T47D (cell line): ENCODE results near the gene PRLH.
A peak's percentile ranks its signal among the peaks of the same experiment; 100 is the strongest.

Experiments
- DNase-seq, 2 experiments: peaks; one replicate each; pipeline versions ENCODE4 v3.0.0 to v3.0.0-alpha.2; 2011 to 2012; ENCODE audit warnings: low read depth in 1 of 2, low spot score in 1 of 2
- JUND ChIP-seq: IDR thresholded peaks from 2 replicates; pipeline ENCODE4 v1.6.1; 2012; ENCODE audit warnings: low read depth
- in situ Hi-C: cut with HindIII; loops from 2 replicates; pipeline ENCODE4 v1.10.0; 2016; ENCODE audit warnings: low sequenced_read_pairs, low pct_unique_long_range_greater_than_20kb

Gene PRLH

DNA sequence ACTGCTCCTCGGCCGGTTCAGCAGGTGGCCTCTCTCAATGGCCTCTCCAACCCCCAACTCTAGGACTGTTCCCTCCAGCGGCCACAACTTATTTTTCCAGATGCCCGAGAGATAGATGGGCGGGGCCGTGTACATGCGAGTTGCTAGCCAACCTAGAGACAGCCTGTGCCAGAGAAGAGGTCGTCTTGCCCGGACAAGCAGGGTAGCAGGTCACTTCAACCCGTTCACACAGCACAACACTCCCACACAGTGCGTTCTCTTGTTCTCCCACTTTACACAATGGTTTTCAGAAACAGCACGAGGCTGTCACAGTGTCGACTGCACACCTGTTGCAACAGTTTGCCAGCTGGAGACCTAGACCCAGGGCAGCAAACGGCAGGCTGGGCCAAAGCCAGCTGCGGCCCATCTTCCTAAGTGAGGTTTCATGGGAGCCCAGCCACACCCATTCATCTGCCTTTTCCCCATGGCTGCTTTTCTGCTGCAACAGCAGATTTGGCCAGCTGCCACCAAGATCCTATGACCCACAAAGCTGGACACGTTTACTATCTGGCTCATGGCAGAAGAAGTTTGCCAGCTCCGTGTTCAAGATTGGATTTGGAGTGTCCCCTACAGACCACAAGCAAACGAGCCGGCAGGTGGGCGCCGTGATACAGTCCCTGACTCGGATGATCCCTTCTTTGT lies 7.3 kb upstream of the PRLH start:
- in situ Hi-C loops, result no loop called here
- peak; percentile 84; the same call in 1 of the 2 replicates for TF ChIP-seq JUND
- DNase-seq, result peak in 1 of 2 experiments; percentile 98

DNA sequence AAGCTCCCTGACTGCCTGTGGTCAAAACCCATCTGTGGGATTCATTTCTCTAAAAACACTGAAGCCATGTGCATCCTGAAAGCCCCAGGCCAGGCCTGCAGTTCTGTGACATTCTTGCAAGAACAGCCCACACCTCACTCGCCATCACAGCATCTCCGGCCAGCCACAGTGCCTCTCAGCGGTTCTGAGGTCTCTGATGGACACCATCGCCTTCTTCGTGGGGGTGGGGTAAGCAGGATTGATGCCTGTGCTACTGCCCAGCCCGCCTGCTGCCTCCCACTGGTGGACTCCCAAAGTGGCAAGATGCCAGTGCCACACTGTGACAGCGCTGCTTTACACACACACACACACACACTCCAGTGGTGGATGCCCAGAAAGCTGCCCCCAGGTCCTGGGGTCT lies 5.2 kb upstream of the PRLH start:
- in situ Hi-C loops, result no loop called here
- no peak for DNase-seq
- TF ChIP-seq JUND, result no peak

DNA sequence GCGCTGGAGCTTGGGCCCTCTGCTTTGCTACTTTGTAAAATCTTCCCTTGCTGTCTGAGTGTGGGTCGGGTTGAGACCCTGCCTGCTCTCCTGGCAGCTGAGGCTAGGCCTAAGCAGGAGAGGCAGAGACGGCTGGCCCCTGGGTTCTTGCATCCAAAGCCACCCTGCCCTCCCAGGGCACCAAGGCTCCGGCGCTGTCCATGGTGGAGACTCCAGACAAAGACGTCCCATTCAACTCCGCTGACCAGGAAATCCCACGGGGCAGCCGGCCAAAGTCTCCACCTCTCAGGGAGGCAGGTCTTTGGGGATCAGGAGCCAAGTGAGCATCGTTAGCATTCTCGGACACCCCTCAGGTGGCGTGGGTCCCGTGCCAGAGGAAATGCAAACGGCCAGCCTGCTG lies 2.6 kb upstream of the PRLH start:
- no peak for TF ChIP-seq JUND
- in situ Hi-C loops, result no loop called here
- DNase-seq, result peak; percentile 57 to 88

DNA sequence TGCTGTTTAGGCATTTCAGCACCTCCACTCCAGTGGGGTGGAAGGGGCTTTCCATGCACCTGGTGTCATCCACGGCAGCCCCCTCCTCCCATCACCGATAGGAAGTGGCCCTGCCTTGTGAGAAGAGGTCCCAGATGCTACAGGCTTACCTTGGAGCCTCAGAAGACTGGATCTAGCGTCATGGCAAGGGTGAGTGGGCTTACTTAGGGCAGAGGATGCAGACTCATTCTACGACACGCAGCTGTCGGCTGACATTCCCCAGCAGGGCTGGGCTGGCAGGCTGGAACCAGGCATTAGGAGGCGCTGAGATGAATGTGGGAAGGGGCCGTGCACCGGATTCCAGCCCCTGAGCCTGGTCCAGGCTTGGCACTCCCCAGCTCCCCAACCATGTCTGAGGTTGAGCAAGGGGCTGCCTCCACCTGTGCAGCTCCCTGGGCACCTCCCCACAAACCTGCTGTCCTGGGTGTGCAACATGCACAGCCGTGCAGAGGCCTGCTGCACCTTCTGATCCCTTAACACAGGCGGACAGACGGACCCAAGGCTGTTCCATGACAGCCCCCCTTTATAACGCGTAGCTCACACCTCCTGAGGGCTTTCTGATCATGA lies 1.7 kb upstream of the PRLH start:
- no peak for DNase-seq
- in situ Hi-C loops, result no loop called here
- no peak for TF ChIP-seq JUND

DNA sequence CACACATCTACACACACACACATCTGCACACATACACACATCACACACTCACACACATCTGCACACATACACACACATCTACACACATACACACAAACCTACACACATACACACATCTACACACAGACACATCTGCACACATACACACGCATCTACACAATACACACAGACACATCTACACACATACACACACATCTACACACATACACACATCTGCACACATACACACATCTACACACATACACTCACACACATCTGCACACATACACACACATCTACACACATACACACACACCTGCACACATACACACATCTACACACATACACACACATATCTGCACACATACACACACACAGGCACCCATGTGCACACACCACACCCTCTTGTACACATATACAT lies 400 bp upstream of the PRLH start:
- in situ Hi-C loops, result no loop called here
- no peak for TF ChIP-seq JUND
- no peak for DNase-seq

DNA sequence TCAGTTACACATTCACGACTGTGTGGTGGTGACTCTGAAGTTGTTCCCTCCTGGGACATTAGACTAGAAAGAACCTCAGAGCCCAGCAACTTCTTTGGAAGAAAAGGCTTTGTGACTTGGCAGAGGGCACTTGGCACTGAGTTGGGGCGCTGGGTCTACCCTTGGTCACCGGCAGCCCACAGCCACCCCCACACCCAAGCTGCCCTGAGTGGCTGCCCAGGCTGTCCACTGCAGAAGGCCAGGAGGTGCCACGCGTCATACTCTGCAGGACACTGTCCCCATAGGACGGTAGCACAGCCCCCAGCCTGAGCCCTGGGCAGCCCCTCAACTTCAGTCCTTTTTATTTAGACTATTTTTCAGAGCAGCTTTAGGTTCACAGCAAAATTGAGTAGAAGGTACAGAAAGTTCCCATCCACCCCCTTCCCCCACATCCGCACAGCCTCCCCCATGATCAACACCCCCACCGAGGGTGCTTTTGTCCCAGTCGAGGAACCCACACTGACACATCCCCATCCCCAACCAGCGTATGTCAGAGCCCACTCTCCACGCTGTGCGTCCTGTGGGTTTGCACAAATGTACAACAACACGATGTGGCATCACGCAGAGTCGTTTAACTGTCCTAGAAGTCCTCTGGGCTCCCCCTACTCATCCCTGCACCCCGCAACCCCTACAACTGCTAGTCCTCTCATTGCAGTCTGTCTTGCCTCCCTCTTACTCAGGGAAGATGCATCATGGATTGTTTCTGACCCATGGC lies 1.1 kb downstream of the PRLH start:
- in situ Hi-C loops, result no loop called here
- DNase-seq, result no peak
- TF ChIP-seq JUND, result no peak

DNA sequence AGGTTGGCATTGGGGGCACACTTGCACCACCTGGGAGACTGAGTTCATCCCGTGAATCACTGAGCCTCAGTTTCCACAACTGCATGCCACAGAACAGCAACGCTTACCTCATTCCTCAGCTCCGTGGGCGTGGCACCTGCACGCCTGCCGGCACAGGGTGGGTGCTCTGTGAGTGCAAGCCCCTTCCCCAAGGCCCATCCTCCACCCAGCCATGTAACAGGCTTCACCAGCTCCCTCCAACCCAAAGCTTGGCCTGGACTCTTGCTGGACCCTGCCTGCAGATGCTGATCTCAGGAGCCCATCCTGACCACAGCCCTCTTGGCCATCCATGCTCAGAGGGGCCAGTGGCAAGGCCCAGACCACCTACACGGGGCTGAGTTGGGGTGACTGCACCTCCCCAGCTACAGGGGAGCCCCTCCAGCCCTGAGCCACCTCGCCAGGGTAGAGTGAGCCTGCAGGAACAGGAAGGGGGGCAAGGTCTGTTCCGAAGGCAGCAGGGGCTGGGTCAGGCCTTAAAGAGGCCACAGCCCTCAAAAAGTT lies 1.8 kb downstream of the PRLH start:
- no peak for TF ChIP-seq JUND
- in situ Hi-C loops, result no loop called here
- no peak for DNase-seq

DNA sequence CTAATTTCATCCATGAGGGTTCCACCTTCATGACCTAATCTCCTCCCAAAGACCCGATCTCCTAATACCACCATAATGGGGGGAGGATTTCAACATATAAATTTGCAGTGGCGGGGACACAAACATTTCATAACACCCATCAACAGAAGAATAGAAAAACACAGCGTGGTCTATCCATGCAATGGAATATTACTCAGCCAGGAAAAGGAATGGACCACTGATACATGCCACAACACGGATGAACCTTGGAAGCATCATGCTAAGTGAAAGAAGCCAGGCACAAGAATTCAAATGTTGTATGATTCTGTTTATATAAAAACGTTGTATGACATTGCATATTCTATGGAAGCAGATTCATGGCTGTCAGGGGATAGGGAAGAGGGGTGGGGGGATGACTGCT lies 2.7 kb downstream of the PRLH start:
- DNase-seq, result no peak
- no peak for TF ChIP-seq JUND
- in situ Hi-C loops, result no loop called here

DNA sequence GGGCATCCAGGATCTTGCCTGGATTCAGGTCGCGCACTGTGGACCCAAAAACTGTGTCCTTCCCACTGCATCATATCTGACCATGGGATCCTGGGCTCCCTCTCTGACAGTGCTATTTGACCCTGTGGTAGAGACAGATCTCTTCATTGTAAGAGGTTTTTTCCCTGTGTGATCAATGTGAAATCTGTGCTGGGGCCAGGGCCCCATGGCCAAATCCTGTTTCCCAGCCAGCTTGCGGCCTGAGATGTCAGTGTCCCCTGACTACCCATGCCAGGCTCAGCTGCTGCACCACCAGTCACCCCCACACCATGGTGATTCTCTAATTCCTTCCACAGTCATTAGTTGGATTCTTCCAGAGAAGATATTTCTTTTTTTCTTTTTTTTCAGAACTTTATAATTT lies 3.5 kb downstream of the PRLH start:
- no peak for DNase-seq
- in situ Hi-C loops, result no loop called here
- TF ChIP-seq JUND, result no peak

DNA sequence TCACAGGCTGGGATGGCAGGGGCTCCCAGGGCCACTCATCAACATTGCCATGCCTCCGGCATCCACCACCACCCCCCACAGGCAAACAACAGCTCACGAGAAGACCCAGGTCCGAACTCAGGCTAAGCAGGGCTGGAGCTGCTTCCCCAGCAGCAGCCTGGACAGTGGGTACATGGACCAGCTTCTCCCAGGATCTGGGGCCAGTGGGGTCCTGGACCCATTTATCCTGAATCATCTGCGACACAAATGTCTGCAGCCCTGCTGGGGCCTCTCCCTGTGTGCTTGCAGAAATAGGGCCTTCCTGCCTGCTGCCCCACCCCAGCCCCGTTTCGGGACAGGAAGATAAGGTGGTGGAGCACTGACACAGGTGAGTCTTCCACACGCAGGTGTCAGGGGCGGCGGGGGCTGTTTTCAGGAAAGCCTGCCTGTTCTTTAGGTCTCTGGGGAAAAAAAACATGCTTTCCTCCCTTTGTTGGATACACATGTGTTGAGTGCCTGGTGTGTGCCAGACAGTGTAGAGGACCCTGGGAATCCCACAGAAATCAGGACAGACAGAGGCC lies 4.5 kb downstream of the PRLH start:
- in situ Hi-C loops, result no loop called here
- DNase-seq, result no peak
- no peak for TF ChIP-seq JUND

DNA sequence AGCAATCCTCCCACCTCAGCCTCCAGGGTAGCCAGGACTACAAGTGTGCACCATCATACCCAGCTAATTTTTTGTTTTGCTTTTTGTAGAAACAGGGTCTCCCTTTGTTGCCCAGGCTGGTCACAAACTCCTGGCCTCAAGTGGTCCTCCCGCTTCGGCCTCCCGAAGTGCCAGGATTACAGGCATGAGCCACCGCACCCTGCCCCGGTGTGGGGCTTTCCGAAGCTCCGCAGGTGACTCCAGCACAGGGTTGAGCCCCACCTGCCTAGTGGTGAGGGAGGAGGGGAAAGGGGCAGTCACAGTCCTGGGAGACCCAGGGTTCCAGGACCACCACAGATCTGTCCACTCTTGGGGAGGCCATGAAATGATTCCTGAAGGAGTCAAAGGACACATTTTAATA lies 5.2 kb downstream of the PRLH start:
- no peak for TF ChIP-seq JUND
- in situ Hi-C loops, result no loop called here

DNA sequence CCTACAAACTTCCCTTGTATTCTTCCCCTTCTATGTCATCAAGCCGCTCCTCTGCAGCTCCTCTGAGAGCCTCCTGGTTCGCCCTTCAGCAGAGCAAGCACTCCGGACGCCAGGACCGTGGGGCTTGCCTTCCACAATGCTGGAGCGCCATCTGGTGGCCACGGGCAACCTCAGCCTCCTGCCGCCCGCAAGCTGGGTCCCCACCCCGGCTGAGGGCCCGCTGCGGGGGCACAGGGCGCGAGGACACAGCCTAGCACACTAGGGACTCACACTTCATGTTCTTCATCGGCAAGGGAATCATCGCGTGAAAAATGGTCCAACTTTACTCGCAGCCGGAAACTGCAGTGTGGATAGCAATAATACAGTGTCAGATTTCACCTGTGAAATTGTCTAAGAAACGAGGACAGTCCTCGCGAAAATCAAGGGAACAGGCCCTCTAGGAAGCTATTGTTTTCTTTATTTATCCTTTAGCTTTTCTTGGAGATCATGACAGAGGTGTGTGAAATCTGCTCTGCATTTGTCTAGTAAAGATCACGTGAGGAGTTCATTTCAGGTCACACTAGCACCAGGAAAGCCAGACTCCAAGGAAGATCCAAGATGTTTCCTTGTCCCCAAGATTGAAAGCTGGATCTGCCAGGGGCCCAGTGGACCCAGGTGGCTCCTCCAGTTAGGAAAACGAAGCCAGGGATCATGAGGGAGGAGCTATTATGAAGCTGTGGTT lies 5.8 kb downstream of the PRLH start:
- TF ChIP-seq JUND, result no peak
- in situ Hi-C loops, result no loop called here
- peak; percentile 87 to 90 for DNase-seq

More for the DNA sequence above, 5.2 kb downstream of the PRLH start:
- DNase-seq, result no peak

DNA sequence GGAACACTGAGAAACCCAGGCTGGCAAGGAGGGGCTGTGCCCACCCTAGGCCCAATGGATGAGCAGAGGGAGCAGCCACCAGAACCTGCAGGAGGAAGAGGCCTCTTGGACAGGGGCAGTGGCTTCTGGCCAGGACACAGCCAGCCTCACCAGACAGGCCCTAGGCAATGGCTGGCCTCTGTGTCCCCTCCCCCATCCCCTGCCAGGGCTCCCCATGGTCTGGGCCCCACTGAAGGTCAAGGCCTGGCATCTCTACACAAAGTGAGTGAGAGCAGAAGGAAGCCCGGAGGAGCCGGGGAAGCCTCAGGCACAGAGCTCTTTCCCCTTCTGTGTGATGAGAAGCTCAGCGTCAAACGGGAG lies 6.3 kb downstream of the PRLH start:
- in situ Hi-C loops, result no loop called here
- no peak for DNase-seq
- no peak for TF ChIP-seq JUND
